Urinary bladder (tissue), 4 donors: ENCODE data around the gene VPREB3. TPM values are rescaled to one million over a fixed set of nuclear protein-coding genes. Genes with fewer than 3 reads are reported as not detected.
A peak's percentile ranks its signal among the peaks of the same experiment; 100 is the strongest.

Experiments
- DNase-seq: peaks from one replicate; pipeline ENCODE4 v3.0.0-alpha.2; 2015; ENCODE audit errors: extremely low spot score
- H3K27ac ChIP-seq: one replicate; pipeline ENCODE4 v1.5.1; 2013; ENCODE audit warnings: low read depth, mild to moderate bottlenecking, moderate library complexity
- H3K36me3 ChIP-seq: one replicate; pipeline ENCODE4 v1.6.1; 2013; ENCODE audit warnings: mild to moderate bottlenecking, moderate library complexity; ENCODE audit not compliant: insufficient read depth
- H3K4me1 ChIP-seq: one replicate; pipeline ENCODE4 v1.6.1; 2013; ENCODE audit warnings: mild to moderate bottlenecking, moderate library complexity; ENCODE audit not compliant: insufficient read depth
- H3K4me3 ChIP-seq: one replicate; pipeline ENCODE4 v1.5.1; 2013; ENCODE audit warnings: low read depth, low read length
- WGBS: extraction: QIAGEN DNeasy Blood & Tissue Kit; methylation state at CpG from one replicate; pipeline ENCODE4 v1.1.7; 2013; 5-methylcytosine and 5-hydroxymethylcytosine counted together
- polyA plus RNA-seq: library from polyadenylated mRNA; stranded (reverse); fragments of 200-250 nt; gene quantifications from one replicate; pipeline ENCODE4 v1.2.3, GENCODE V29; 2013
- total RNA-seq: library from RNA; depleted of rRNA; stranded (reverse); fragments of >200 nt; gene quantifications from one replicate; pipeline ENCODE4 v1.2.3, GENCODE V29; 2014
- donor health status: healthy with polysubstance abuse.
- donor health status: healthy.

Gene VPREB3, protein sequence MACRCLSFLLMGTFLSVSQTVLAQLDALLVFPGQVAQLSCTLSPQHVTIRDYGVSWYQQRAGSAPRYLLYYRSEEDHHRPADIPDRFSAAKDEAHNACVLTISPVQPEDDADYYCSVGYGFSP
- total RNA-seq, result not detected
- not detected for polyA plus RNA-seq

DNA sequence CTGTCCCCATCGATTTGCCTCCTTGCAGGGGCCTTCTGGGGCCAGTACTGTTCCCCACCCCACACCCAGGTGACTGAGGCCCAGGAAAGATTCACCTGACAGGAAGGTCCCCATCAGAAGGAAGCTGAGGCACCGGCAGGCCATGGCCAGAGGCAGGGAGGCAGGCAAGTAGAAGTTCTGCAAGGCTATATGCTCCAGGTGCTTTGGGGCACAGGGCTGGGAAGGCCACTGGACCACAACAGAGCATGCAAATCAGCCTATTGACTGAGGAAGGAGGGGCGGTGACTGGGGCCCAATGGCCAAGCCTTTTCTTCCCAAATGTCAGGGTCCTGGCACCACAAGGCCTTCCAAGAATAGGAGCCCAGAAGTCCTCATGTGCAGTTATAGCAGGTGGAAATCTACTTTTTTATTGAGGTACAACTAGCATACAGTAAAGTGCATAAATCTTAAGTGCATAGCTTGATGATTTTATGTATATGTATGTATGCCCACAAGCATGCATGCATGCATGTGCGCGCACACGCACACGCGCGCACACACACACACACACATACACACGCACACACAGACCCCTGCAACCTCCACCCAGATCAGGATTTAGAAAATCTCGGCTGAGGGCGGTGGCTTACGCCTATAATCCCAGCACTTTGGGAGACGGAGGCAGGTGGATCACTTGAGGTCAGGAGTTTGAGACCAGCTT lies at the start of gene VPREB3:
Gene VPREB3 (minus strand): TSS at position 206 of the 700 bp plus-strand sequence. CDS start 62 bp downstream, at position 144.
- no peak for DNase-seq
- 86% methylated on average over 14 of the region's 14 CpGs for WGBS
- Histone ChIP-seq H3K27ac (no peak within 1 kb of the TSS), H3K4me3 (no peak within 1 kb of the TSS), H3K36me3 (no peaks in the 10 kb centered on the region), H3K4me1 (no peaks in the 10 kb centered on the region)

DNA sequence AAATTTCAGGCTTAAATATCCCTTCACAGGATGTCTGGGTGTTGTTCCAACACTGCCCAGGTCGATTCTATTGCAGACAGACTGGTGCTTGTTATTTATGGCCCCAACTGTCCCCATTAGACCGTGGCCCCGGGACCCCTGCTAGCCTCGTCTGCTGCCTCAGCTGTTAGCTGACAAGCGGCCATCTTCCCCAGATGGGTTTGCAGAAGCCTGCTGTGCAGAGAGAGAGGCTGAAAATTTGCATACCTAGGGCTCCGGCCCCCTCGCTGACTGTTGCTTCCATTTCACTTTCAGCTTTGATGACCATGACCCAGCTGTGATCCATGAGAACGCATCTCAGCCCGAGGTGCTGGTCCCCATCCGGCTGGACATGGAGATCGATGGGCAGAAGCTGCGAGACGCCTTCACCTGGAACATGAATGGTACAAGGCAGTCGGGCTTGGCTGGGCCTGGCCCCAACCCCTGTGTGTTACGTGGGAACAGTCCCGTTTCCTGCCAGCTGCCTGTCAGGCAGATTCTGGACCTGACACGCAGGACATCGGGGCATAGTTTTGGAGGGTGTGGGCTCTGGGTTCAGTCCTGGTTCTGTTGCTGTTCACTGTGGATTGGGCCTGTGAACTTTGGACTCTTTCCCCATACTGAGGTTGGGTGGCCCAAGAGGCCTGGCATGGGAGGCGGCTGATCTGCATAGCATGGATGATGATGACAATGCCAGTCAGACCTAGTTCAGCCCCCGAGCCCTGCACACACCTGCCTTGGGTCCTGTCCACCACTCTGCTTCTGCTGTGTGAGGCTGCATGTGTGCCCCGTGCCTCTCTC lies 49.0 kb upstream of the VPREB3 start:
- Histone ChIP-seq H3K4me1 (no peaks in the 10 kb centered on the region), H3K36me3 (peaks cover 4% of the 10 kb centered on the region), H3K27ac (no peak overlapping the region), H3K4me3 (no peak overlapping the region)
- no peak for DNase-seq
- WGBS, result 83% methylated on average over 21 of the region's 21 CpGs

DNA sequence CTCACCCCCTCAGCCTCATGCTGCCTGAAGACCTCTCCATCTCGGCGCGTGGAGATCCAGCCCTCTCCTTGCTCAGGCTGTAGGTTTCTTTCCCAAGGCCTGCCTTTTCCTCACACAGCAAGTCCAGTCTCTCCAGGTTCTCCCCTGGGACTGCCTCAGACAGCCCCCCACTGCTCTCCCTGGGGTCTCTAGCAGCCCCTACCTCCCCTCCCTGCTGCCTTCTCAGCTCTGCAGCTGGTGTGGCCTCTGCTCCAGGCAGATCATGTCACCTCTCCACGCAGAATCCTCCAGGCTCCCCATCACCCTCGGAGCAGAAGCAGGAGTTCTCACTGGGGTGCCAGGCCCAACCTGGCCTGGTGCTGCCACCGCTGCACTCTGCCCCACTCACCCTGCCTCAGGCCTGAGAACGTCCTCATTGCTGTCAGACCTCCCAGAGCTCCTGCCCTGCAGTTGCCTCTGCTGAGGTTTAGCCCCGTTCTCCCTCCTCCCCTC lies 47.7 kb upstream of the VPREB3 start:
- H3K27ac ChIP-seq, result no peak overlapping the region
- H3K4me1 ChIP-seq, result no peaks in the 10 kb centered on the region
- WGBS, result 92% methylated on average over 8 of the region's 8 CpGs
- no peak for DNase-seq
- no peak overlapping the region for H3K4me3 ChIP-seq
- H3K36me3 ChIP-seq, result peaks cover 4% of the 10 kb centered on the region

DNA sequence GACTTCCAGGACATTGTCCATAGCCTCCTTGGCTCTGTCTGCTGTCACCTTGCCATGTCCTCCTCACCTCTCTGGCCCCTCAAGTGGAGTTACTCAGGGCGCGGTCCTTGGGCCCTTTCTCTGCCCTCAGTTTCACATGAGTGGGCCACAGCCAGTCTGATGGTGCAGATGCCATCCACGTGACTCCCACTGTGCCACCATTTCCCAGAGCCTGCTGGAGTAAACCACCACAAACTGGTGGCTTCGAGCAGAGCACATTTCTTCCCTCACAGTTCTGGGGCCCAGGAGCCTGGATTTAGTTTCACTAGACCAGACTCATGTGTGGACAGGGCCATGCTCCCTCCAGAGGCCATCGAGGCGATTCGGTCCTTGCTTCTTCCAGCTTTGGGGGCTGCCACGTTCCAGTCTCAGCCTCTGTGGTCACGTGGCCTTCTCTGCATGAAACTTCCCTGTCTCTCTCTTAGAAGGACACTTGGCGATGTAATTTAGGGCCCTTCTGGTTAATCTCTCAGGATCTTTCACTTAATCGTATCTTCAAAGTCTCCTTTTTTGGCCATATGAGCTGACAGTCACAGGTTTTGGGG lies 47.1 kb upstream of the VPREB3 start:
- DNase-seq, result no peak
- Histone ChIP-seq H3K27ac (no peak overlapping the region), H3K4me3 (no peak overlapping the region), H3K36me3 (peaks cover 4% of the 10 kb centered on the region), H3K4me1 (no peaks in the 10 kb centered on the region)
- WGBS, result 85% methylated on average over 11 of the region's 11 CpGs

DNA sequence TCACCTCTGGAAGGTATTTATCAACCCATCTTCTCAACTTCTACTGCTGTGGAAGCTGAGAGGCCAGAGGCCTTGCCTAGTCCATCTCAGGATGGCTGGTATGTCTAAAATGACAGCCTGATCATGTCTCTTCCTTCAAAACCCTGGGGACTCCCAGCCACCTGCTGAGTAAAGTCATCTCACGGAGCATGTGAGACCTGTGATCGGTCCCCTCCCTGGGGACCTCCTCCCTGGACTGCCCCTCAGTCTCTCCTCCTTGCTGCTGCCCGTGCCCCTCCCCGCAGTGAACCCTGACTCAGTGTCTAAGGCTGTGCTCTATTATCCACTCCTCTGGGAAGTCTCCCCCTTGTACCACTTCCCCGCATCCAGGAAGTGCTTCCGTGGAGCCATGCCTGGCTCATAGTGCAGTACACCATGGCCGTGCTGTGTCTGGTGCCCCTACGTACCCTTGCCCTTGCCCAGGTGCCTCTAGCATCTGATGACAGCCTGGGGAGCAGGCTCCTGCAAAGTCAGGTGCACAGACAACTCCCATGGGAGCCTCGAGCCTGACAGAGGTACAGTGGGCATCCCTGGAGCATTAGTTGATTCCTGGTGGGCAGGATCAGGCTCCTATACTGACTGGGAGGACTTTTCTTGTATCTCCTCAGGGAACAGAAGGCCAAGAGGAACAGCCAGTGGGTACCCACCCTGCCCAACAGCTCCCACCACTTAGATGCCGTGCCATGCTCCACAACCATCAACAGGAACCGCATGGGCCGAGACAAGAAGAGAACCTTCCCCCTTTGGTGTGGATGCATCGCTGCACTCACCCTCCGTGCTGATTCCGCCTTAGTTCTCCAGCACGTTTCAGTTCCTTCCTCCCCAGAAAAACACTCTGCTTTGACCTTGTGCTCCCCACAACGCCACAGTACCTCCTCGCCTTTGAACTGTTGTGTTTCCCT lies 46.3 kb upstream of the VPREB3 start:
- DNase-seq, result no peak
- Histone ChIP-seq H3K27ac (no peak overlapping the region), H3K4me3 (no peak overlapping the region), H3K4me1 (no peaks in the 10 kb centered on the region), H3K36me3 (peaks cover 4% of the 10 kb centered on the region)
- 95% methylated on average over 18 of the region's 18 CpGs for WGBS

DNA sequence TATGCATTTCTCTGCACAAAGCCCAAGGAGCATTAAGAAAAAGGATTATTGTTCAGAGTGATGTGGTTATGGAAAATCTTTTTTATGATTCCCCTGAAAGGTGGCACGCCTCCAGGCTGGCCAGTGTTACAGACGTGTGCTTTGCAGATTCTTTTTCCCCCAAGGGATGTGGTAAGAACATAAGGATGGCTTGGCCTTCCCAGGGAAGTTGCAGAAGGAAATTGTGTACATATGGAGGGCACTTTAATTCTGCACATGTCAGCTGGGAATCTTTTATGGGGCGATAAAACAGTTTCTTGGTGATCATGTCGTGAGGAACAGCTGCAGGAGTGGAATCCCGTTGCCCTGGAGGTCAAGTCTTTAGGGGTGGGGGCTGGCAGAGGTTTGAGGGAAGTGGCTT lies 42.2 kb upstream of the VPREB3 start:
- WGBS, result 30% methylated on average over 5 of the region's 5 CpGs
- Histone ChIP-seq H3K36me3 (no peaks in the 10 kb centered on the region), H3K4me3 (no peak overlapping the region), H3K27ac (no peak overlapping the region), H3K4me1 (no peaks in the 10 kb centered on the region)
- no peak for DNase-seq

DNA sequence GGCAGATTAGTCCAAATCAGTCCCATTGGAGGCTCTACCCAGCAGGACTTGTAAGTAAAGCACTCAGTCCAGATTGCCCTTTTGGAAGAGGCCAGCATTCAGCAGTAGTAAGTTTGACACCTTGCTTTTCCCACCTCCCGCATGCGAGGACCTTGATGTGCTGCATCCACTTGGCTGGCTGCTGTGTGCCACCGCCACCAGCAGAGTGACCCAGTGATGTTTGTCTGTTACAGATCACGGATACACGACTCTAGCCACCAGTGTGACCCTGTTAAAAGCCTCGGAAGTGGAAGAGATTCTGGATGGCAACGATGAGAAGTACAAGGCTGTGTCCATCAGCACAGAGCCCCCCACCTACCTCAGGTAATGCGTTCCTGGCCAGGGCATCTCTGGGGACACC lies 39.1 kb upstream of the VPREB3 start:
- no peak for DNase-seq
- Histone ChIP-seq H3K4me1 (no peaks in the 10 kb centered on the region), H3K4me3 (no peak overlapping the region), H3K36me3 (no peaks in the 10 kb centered on the region), H3K27ac (no peak overlapping the region)
- 89% methylated on average over 8 of the region's 8 CpGs for WGBS

DNA sequence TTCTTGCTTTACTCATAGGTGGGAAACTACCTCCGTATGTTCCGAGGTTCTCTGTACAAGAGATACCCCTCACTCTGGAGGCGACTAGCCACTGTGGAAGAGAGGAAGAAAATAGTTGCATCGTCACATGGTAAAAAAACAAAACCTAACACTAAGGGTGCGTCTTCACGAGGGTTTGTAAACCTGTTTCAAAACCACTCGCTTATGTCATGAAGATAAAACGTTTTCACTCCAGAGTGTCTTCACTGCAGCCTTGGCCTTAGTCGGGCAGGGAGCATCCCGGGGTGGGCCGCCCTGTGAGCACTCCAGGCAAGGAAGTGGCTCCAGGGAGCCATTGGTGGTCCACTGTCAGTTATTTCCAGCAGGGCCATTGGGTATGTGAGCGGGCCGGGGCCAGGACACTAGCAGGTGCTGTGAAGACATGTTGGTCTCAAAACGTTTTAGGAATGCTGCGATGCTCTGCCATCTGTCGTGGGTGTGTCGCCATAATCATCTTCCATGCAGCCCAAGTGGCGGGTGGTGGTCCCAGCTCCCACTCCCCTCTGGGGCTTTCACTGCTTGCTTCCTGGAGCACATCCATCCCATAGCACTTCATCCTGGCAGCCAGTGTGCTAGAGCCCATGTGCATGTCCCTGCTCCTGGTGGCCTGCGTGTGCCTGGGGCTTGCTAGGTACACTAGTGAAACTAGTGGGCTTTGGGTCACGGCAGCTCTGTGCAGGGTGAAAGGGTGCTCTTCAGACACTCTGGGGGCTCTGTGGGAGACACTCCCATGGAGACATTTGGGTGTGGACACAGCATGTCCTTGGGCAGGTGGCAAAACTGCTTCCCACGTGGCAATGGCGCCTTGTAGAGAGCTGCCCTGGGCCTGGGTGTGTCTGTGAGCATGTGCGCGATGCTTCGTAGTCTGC lies 37.8 kb upstream of the VPREB3 start:
- Histone ChIP-seq H3K36me3 (no peaks in the 10 kb centered on the region), H3K4me1 (peaks cover 3% of the 10 kb centered on the region), H3K4me3 (no peak overlapping the region), H3K27ac (peak overlapping the region; percentile 46)
- WGBS, result 71% methylated on average over 25 of the region's 25 CpGs
- no peak for DNase-seq

DNA sequence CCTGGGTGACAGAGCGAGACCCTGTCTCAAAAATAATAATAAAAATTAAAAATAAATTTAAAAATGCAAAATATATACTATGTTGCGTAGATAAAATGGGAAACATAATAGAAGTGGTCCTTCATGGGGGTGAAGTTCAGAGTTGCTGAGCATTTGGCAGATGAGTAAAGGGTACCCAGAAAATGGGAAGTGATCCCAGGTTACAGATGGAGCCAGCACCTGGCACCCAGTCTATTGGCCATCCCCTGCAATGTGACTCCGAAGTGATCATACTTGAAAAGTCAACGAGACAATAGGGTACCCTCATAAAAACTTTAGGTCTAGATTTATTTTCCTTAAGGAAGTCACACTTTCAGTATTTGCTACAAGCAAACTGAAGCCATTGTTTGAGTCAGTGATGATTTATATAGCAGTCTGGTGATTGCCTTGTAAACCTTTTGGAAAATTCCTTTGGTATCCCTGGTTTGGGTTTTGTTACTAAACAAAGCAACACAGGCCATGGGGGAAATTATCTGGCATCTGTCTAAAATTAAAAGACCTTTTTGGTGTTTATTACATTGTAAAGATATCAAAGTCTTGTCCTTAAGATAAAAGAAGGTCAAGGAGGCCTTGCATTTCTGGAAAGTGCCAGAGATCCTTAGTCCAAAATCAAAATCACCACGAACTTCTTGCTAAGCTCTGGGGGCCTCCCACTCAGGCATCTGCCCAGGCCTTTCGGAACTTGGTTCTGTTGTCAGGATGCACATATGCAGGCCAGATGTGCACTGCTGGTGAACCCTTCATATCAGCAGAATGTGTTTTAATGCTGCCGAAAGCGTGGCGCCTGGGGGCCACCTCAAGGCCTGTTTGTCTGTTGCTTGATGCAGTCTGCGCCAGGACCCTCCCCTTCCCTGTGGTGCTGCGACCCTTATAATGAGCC lies 36.9 kb upstream of the VPREB3 start:
- Histone ChIP-seq H3K27ac (peak overlapping the region; percentile 46), H3K4me1 (peaks cover 6% of the 10 kb centered on the region)

DNA sequence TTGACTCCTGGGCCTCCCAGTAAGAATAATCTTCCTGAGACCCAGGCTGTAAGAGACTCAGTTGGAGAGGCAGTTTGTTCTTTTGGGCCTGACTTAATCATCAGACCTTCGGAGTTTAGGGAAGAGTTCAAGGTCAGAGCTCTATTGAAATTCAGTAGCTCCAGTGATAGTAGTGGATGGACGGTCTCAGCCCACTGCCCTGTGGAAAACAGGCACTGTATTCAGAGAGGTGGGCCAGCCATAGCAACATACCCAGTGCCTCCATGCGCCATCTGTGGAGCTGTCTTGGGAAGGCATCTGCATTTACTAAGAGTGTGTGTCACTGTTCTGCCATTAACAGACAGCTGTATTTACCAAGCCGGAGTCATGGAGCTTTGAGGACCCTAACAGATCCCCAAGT lies 35.4 kb upstream of the VPREB3 start:
- Histone ChIP-seq H3K36me3 (no peaks in the 10 kb centered on the region), H3K27ac (no peak overlapping the region), H3K4me3 (no peak overlapping the region), H3K4me1 (peaks cover 6% of the 10 kb centered on the region)
- DNase-seq, result no peak
- WGBS, result 83% methylated on average over 4 of the region's 4 CpGs

More for the DNA sequence above, 36.9 kb upstream of the VPREB3 start:
- DNase-seq, result no peak
- WGBS, result 37% methylated on average over 11 of the region's 11 CpGs
- H3K4me3 ChIP-seq, result no peak overlapping the region
- no peaks in the 10 kb centered on the region for H3K36me3 ChIP-seq

DNA sequence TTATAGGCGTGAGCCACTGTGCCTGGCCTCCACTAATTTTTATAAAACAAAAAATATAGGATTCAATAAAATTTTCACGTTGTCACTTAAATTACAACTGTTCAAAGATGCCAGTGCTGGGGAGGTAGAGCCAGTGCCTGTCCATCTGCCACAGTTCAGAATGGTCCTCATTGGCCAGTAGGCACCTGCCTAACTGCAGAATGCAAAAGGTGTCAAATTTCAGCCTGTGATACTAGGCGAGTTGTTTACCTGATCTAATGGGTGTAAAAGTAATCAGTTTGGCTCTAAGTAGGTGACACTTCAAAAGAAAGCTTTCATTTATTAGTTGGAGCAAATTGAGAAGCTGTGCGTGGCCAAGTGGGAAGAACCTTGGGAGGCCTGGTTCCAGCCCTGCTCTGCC lies 34.9 kb upstream of the VPREB3 start:
- no peak overlapping the region for H3K27ac ChIP-seq
- H3K4me3 ChIP-seq, result no peak overlapping the region

More for the DNA sequence above, 34.9 kb upstream of the VPREB3 start:
- DNase-seq, result no peak
- Histone ChIP-seq H3K4me1 (peaks cover 6% of the 10 kb centered on the region), H3K36me3 (no peaks in the 10 kb centered on the region)
- WGBS, result 75% methylated on average over 4 of the region's 4 CpGs
